ENCODE data around the gene PIGN.

GRCh38 chr18:62037989-62038778 is 148.7 kb downstream of the PIGN start:
- TF ChIP-seq POLR2AphosphoS5 (IDR thresholded peaks at IDR 0.05; ENCODE audit: borderline replicate concordance, low read depth, low read length) (no peak), EZH2 (IDR thresholded peaks at IDR 0.05) (no peak)
